HEK293 (cell line): ENCODE results near the gene PET117.
"Not testable (repeated sequence)": the region's sequence is repeated elsewhere in the genome, so short reads cannot be mapped to it uniquely, and the experiment has no call there.

Experiments
- CTCF ChIP-seq: fragments of 450-650 bp; formaldehyde crosslinking; IDR thresholded peaks from 2 replicates; pipeline ENCODE4 v1.5.1; 2016; ENCODE audit warnings: missing biosample characterization, missing genetic modification characterization
- KLF16 ChIP-seq: fragments of 450-650 bp; formaldehyde crosslinking; IDR thresholded peaks from 2 replicates; pipeline ENCODE4 v1.5.1; 2017; ENCODE audit warnings: missing biosample characterization, missing genetic modification characterization
- MYNN ChIP-seq: fragments of 450-650 bp; formaldehyde crosslinking; IDR thresholded peaks from 2 replicates; pipeline ENCODE4 v1.5.1; 2016; ENCODE audit warnings: missing biosample characterization, missing genetic modification characterization, borderline replicate concordance
- ZBTB49 ChIP-seq: fragments of 450-650 bp; formaldehyde crosslinking; IDR thresholded peaks from 2 replicates; pipeline ENCODE4 v1.5.1; 2016; ENCODE audit warnings: missing biosample characterization, missing genetic modification characterization, low read depth
- ZBTB8A ChIP-seq: fragments of 450-650 bp; formaldehyde crosslinking; IDR thresholded peaks from 2 replicates; pipeline ENCODE4 v1.5.1; 2016; ENCODE audit warnings: missing biosample characterization, missing genetic modification characterization
- ZNF211 ChIP-seq: fragments of 450-650 bp; formaldehyde crosslinking; IDR thresholded peaks from 2 replicates; pipeline ENCODE4 v1.5.1; 2016; ENCODE audit warnings: low read depth, missing biosample characterization, missing genetic modification characterization
- ZNF747 ChIP-seq: fragments of 450-650 bp; formaldehyde crosslinking; IDR thresholded peaks from 2 replicates; pipeline ENCODE4 v1.5.1; 2016; ENCODE audit warnings: missing biosample characterization, missing genetic modification characterization
- ZNF768 ChIP-seq: fragments of 450-650 bp; formaldehyde crosslinking; IDR thresholded peaks from 2 replicates; pipeline ENCODE4 v1.5.1; 2018; ENCODE audit warnings: missing biosample characterization, mild to moderate bottlenecking, missing genetic modification characterization

GRCh38 chr20:18100569-18100968, 37.1 kb upstream of the PET117 start:
- TF ChIP-seq CTCF; ZNF211 (tag by site-specific recombination); ZNF768 (tag by site-specific recombination); ZBTB49 (tag by site-specific recombination); ZNF747; ZBTB8A (tag by site-specific recombination); KLF16 (tag by site-specific recombination); MYNN (tag by site-specific recombination): not testable (repeated sequence)
